Endothelial cell of hepatic sinusoid (primary cell): ENCODE measurements around the gene CFD.
"Not testable (repeated sequence)": the region's sequence is repeated elsewhere in the genome, so short reads cannot be mapped to it uniquely, and the experiment has no call there.

Source experiments
- in situ Hi-C: cut with HindIII; loops from 2 replicates; pipeline ENCODE4 v1.10.0; 2017; ENCODE audit warnings: low sequenced_read_pairs

Gene CFD

DNA sequence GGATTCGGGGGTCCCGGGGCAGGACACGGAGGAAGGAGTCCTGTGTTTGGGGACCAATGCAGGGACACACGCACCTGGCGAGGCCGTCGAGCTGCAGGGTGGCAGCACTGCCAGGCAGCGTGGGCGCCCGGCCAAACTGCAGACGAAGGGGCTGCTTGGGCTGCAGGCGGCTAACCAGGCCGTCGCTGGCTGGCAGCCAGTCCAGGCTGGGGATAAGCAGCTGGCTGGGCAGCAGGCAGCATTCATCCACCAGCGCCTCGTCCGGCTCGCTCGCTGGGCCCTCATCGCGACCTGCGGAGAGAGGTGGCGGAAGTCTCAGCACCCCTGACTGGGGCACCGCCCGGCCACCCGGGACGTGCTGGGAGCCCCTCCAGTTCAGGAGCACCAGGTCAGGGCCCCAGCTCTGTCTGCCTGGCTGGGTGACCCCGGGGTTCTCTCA, 11.5 kb downstream of the CFD start:
- in situ Hi-C loops: no loop called here

GRCh38 chr19:871446-872265, 12.2 kb downstream of the CFD start:
- in situ Hi-C loops: no loop called here

DNA sequence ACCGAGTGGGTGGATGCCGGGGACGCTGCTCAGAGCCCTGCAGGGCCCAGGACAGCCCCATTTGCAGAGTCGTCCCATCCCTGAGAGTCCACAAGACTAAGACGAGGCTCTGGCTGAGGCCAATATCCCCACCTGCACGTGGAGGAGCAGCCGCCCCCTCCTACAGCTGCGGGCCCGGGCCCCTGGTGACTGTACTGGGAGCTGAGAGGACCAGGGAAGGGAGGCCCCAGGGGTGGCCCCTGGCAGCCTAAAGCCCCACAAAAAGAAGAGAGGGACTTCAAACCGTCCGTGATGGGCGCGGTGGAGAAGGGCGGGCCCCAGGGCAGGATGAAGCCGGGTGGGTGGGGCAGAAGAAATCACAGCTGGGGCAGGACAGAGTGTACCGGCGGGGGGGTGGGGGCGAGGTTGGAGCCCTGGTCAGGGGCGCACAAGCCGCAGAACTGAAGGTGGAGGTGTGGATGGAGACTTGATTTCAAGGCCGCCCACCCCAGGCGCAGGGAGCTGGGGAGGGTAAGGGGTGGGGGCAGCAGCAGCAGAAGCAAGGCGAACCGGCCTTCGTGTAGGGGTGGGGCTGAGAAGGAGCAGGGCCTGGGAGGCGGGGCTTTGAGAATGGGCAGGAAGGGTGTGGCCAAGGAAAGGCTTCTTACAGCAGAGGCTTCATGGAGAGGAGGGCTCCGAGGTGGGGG, 12.9 kb downstream of the CFD start:
- in situ Hi-C loops: no loop called here

GRCh38 chr19:873084-873483, 13.6 kb downstream of the CFD start:
- in situ Hi-C loops: no loop called here

DNA sequence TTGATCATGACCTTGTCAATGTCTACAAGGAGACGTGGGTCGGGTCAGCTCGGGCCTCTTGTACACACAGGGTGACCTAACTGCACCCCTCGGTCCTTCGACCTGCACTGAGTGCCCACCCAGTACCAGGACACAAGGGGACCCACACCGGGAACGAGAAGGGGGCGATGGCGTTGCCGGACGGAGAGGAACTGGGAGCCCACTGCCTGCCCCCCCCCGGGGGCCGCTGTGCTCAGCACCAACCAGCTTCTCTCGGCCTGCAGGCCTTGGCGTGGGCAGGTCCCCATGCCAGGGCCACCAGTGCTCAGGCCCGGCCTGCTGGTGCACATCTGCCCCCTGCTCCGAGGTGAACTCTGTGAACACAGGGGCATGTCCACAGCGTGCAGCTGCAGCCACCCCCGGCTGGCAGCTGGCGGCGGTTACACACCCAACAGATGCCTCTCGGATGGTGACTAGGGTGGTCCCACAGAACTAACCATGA, 14.1 kb downstream of the CFD start:
- in situ Hi-C loops: no loop called here

DNA sequence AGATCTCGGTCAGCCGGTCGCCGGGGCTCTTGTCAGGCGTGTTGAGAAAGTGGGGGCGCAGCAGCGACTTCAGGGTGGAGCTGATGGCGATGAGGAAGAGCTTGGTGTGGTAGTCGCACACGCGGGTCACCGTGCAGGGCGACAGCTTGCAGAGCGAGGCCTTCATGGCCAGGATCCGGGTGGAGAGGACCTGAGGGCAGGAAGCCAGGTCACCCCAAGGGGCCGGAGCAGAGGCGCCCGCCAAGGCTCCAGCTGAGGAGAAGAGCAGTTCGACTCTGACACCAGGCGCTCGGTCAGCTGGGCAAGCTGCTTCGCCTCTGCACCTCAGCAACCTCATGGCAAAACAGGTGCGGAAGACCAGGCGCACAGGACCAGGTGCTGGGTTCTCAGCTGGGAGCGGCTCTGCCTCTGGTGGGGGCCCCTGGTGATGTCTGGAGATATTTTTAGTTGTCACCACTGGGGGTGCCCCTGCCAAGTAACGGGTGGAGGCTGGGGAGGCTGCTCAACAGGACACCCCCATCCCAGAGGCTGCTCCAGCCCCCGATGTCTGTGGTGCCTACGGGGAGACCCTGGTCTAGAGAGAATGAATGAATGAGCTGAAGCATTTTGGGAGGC, 15.9 kb downstream of the CFD start:
- in situ Hi-C loops: no loop called here

DNA sequence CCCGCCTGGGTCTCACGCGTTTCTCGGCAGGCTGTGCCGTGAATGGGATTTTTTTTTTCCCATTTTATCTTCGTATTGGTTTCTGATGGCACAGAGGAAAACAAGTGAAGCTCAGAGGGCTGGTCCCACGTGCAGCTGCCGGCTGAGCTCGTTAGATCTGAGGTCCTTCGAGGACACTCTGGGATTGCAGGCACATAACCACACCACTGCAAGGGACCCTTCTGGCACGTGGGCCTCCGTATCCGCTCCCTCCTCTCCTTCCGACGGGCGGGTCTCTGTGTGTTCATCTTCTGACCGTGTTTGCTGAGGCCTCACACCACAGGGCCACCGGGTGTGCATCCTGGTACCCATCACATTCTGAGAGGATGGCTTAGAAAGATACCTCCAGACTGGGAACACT, 16.6 kb downstream of the CFD start:
- in situ Hi-C loops: no loop called here

- in situ Hi-C loops: no loop called here
These were observed 17.4 kb downstream of the CFD start for GRCh38 chr19:876780-877314.

DNA sequence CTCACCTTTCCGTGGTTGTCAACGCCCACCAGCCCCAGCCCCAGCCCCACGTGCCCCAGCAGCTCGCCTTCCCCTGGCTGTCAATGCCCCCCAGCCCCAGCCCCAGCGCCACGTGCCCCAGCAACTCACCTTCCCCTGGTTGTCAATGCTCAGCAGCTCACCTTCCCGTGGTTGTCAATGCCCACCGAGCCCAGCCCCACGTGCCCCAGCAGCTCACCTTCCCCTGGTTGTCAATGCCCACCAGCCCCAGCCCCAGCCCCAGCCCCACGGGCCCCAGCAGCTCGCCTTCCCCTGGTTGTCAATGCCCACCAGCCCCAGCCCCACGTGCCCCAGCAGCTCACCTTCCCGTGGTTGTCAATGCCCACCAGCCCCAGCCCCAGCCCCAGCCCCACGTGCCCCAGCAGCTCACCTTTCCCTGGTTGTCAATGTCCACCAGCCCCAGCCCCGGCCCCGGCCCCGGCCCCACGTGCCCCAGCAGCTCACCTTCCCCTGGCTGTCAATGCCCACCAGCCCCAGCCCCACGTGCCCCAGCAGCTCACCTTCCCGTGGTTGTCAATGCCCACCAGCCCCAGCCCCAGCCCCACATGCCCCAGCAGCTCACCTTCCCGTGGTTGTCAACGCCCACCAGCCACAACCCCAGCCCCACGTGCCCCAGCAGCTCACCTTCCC, 18.7 kb downstream of the CFD start:
- in situ Hi-C loops: not testable (repeated sequence)

DNA sequence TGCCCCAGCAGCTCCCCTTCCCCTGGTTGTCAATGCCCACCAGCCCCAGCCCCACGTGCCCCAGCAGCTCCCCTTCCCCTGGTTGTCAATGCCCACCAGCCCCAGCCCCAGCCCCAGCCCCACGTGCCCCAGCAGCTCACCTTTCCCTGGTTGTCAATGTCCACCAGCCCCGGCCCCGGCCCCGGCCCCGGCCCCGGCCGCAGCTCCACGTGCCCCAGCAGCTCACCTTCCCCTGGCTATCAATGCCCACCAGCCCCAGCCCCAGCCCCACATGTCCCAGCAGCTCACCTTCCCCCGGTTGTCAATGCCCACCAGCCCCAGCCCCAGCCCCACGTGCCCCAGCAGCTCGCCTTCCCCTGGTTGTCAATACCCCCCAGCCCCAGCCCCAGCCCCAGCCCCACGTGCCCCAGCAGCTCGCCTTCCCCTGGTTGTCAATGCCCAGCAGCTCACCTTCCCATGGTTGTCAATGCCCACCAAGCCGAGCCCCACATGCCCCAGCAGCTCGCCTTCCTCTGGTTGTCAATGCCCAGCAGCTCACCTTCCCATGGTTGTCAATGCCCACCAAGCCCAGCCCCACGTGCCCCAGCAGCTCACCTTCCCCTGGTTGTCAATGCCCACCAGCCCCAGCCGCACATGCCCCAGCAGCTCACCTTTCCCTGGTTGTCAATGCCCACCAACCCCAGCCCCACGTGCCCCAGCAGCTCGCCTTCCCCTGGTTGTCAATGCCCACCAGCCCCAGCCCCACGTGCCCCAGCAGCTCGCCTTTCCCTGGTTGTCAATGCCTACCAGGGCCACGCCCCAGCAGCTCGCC, 19.5 kb downstream of the CFD start:
- in situ Hi-C loops: not testable (repeated sequence)

GRCh38 chr19:879711-880438, 20.4 kb downstream of the CFD start:
- in situ Hi-C loops: no loop called here

DNA sequence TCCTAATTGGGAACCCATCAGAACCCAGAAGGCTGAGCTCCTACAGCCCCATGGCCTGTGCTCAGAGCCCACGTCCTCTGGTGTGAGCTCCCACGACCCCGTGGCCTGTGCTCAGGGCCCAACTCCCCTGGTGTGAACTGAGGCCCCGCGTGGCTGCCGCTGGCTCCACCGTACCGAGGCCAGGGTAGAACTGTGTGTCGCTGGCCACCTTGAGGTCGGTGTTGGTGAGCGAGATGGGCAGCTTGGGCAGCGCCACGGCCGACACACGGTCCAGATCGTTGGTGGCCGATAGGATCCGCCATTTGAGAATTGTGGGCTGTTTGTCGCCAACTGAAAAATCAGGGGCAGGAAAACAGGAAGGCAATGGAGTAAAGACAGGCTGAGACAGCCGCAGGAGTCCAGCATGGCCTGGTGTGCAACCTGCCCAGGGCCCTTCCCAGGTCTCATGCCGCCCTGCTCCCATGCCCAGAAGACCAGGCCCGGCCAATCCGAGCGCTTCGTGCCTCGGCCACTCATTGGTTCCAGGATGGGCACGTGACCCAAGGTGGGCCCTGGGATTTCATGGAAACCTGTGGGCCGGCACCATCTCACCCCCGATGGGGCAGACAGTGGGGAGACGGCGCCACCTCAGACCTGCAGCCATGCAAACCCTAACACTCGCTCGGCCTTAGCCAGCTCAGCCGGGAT, 22.1 kb downstream of the CFD start:
- in situ Hi-C loops: no loop called here

GRCh38 chr19:882871-883497, 23.5 kb downstream of the CFD start:
- in situ Hi-C loops: no loop called here

DNA sequence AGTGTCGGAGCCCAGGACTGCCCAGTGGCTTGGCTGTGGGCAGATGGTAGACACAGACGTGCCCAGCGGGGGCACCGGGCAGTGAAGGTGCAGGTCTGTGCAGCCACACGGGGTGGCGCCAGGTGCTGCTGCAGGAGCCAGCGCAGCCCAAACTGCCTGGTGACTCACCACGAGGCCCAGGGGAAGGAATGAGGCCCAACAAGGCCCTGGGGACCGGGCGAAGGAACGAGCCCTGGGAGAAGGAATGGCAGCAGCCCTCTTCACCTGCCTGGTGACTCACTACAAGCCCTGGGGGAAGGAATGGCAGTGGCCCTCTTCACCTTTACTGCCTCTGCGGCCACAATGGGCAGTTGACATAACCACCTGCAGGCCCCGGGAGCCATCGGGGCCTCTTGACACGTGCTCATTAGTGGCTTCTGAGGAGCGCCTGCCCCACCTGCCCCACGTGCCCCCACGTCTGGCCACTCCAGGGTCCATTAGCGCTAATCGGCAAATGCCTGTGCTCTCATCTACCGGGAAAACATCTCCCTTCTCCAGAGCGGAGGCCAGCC, 24.3 kb downstream of the CFD start:
- in situ Hi-C loops: no loop called here

- in situ Hi-C loops: no loop called here
These were observed 25.2 kb downstream of the CFD start for GRCh38 chr19:884420-885211.

DNA sequence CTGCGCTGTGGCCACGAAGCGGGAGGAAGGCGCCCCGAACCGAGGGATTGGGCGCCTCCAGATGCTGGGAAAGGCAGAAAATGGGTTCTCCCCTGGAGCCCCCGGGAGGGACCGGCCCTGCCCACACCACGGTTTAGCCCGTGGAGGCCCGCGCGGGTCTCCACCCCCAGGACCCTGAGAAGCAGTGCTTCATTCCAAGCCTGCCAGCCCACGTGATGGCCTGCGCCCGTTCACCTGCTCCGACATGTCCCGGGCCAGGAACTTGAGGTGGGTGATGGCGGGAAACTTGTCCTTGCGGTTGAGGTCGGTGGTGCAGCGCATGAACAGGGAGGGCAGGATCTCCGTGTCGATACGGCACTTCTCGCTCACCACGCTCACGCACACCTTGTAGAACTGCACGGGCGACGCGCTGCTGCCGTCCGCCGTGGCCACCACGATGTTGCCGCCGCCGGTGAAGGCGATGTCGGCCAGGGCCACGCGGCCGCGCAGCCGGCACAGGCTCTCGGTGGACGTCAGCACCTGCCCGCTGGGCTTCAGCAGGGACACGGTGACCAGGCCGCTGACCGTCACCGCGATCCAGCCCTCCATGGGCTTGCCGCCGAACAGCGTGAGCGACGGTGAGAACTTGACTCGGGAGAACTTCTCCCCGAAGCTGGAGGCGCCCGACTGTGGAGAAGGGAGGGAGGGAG, 26.2 kb downstream of the CFD start:
- in situ Hi-C loops: no loop called here

DNA sequence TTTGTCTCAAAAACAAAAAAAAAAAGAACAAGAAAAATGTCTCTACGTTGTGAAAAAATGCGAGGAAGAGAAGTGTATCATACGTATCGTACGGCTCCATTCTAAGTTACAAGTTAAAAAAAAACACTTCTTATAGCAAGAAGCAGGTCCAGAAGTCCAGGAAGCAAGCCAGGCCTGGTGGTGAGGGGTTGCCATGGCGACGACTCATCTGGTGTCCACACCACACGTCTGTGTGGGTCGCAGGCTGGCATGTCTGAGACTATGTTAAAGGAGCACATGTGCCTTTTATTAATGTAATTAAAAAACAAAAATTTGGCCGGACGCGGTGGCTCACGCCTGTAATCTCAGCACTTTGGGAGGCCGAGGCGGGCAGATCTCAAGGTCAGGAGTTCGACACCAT, 27.6 kb downstream of the CFD start:
- in situ Hi-C loops: no loop called here
